Testis (tissue), 2 donors: ENCODE data around the gene LRRC49.

Source experiments
- POLR2A ChIP-seq: fragments of 450-650 bp; IDR thresholded peaks from one replicate; pipeline ENCODE4 v1.6.1; 2017; ENCODE audit warnings: antibody characterized with exemption, mild to moderate bottlenecking, moderate library complexity
- TF ChIP-seq, protein P1 (sequence below), 3 experiments: fragments of 450-650 bp in 2 of 3; fragments of 200-600 bp in 1 of 3; sonication (generic) in 1 of 3; IDR thresholded peaks; one replicate each; pipeline ENCODE4 v1.5.1; 2016 to 2019; ENCODE audit warnings: antibody characterized with exemption in 3 of 3, mild to moderate bottlenecking in 2 of 3, moderate library complexity in 1 of 3

DNA sequence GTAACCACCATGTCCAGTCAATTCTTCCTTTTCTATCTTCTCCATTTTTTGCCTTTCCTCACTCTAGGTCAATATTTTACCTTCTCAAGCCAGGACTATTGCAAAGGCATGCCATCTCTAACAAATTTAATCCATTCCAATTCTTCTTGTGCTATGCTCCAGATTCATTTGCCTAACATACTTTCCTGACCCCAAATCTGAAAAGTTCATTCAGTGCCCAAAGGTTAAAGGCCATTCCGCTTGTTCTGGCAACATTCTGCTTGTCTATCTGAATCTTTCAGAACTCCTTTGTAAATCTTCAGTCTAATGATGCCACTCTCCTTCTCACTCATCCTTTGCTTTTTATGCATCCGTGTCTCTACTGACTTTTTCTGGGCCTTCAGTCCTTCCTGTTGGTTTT is 15.9 kb upstream of the LRRC49 start:
- no peak for TF ChIP-seq POLR2A
- TF ChIP-seq, protein P1, sequence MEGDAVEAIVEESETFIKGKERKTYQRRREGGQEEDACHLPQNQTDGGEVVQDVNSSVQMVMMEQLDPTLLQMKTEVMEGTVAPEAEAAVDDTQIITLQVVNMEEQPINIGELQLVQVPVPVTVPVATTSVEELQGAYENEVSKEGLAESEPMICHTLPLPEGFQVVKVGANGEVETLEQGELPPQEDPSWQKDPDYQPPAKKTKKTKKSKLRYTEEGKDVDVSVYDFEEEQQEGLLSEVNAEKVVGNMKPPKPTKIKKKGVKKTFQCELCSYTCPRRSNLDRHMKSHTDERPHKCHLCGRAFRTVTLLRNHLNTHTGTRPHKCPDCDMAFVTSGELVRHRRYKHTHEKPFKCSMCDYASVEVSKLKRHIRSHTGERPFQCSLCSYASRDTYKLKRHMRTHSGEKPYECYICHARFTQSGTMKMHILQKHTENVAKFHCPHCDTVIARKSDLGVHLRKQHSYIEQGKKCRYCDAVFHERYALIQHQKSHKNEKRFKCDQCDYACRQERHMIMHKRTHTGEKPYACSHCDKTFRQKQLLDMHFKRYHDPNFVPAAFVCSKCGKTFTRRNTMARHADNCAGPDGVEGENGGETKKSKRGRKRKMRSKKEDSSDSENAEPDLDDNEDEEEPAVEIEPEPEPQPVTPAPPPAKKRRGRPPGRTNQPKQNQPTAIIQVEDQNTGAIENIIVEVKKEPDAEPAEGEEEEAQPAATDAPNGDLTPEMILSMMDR (IDR thresholded peaks at IDR 0.05): no peak
